HG03159 (cell line): ENCODE results near the gene SLFN11.
A peak's percentile ranks its signal among the peaks of the same experiment; 100 is the strongest.
"Not testable (repeated sequence)": the region's sequence is repeated elsewhere in the genome, so short reads cannot be mapped to it uniquely, and the experiment has no call there.

Experiments
- ATAC-seq: cut with Tn5 transposase; IDR thresholded peaks from one replicate; pipeline ENCODE4 v1.9.1; 2021; ENCODE audit warnings: mild to moderate bottlenecking, moderate library complexity; ENCODE audit not compliant: unreplicated experiment

Gene SLFN11, protein sequence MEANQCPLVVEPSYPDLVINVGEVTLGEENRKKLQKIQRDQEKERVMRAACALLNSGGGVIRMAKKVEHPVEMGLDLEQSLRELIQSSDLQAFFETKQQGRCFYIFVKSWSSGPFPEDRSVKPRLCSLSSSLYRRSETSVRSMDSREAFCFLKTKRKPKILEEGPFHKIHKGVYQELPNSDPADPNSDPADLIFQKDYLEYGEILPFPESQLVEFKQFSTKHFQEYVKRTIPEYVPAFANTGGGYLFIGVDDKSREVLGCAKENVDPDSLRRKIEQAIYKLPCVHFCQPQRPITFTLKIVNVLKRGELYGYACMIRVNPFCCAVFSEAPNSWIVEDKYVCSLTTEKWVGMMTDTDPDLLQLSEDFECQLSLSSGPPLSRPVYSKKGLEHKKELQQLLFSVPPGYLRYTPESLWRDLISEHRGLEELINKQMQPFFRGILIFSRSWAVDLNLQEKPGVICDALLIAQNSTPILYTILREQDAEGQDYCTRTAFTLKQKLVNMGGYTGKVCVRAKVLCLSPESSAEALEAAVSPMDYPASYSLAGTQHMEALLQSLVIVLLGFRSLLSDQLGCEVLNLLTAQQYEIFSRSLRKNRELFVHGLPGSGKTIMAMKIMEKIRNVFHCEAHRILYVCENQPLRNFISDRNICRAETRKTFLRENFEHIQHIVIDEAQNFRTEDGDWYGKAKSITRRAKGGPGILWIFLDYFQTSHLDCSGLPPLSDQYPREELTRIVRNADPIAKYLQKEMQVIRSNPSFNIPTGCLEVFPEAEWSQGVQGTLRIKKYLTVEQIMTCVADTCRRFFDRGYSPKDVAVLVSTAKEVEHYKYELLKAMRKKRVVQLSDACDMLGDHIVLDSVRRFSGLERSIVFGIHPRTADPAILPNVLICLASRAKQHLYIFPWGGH

DNA sequence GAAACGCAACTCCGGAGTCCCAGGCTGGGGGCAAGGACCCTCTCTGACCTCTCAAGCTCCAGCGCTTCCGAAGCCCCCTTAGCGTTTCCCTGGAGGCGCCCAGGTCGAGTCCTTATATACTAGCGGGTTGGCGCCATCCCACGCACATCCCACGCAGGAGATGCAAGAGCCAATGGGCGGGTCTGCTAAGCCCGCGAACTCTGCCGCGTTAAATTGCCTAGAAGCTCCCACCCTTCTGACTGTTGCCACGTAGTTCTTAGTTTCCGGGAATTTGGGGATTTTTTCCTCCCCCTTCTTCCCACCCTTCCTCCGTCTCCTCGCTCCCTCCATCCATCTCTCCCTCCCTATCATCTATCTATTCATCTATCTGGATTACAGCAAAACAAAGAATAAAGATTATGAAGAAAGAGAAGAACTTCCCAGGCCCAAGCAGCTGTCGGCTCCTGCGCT, at the start of gene SLFN11:
Gene SLFN11 (minus strand): TSS at position 88 of the 450 bp plus-strand sequence. CDS start 9,814 bp downstream, outside the sequence.
- ATAC-seq, result peak; percentile 44

DNA sequence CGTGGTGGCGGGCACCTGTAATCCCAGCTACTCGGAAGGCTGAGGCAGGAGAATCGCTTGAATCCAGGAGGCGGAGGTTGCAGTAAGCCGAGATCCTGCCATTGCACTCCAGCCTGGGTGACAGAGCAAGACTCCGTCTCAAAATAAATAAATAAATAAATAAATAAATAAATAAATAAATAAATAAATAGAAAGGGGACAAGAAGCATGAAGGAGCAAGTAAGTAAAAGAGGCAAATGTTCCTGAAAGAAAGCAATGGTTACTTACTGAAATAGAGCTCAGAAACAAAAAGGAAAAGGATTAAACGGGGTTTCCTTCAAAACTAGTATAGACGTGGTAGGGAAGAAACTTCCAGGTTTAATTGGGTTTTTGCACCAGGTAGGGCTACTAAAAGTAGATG, 47.6 kb upstream of the SLFN11 start:
- ATAC-seq, result not testable (repeated sequence)

DNA sequence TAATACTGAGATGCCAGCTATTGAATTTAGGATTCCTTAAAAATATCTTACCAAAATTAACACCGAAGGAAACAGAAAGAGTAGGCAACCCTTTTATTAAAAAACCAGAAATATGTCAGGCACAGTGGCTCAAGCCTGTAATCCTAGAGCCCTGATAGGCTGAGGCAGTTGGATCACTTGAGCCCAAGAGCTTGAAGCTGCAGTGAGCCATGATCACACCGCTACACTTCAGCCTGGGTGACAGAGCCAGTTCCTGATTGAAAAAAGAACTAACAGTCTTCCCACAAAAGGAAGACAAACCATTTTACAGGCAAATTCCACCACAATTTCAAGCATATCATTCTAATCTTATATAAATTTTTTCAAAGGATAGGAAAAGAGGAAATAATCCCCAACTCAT, 43.2 kb upstream of the SLFN11 start:
- no peak for ATAC-seq

DNA sequence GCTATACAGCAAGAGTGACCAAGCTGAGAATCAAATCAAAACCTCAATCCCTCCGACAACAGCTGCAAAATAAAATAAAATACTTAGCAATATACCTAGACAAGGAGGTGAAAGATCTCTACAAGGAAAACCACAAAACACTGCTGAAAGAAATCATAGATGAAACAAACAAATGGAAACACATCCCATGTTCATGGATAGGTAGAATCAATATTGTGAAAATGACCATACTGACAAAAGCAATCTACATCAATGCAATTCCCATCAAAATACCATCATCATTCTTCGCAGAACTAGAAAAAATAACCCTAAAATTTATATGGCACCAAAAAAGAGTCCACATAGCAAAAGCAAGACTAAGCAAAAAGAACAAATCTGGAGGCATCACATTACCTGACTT, 41.3 kb upstream of the SLFN11 start:
- ATAC-seq, result not testable (repeated sequence)

DNA sequence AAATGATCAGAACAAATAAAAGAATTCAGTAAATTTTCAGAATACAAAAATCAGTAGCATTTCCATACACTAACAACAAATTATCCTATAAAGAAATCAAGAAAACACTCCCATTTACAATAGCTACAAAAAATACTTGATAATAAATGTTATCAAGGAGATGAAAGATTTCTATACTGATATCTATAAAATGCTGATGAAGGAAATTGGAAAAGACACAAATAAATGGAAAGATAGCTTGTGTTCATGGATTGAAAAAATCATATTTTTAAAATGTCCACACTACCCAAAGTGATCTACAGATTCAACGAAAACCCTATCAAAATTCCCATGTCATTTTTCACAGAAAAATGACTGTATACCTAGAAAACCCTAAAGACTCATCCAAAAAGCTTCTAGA, 40.8 kb upstream of the SLFN11 start:
- no peak for ATAC-seq

DNA sequence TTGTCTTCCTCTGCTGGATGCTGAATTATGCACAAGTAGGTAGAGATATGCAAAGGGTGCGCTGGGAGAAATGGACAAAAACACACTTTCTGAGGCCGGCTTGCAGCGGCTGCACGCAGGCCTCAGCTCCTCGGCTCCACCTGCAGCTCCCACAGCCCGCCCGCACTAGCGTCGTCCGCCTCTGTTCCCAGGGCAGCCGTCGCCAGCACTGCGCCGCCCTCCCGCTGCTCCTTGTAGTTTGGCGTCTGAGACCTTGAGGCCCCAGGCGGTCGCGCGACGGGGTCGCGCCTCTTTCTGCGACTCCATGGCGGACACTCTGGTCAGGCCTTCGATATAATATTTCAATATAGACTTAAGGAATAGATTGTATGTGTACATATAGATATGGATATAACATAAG, 34.1 kb upstream of the SLFN11 start:
- no peak for ATAC-seq

DNA sequence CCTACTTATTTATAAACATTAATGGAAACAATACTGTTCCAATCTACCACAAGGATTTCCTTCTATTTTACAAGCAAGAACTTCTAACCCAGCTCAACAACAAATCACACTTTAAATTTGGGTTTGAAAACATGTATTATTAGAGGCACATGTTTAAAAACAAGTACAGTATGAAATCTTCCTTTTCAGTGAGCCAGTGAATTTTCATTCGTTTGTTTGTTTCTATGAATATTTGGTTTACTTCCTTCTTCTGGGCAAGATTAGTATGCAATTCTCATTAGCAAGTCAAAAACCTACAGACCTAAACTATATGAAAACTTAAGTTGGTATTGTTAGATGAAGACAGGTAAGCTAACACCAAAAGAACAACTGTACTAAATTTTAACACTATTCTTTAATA, 33.1 kb upstream of the SLFN11 start:
- ATAC-seq, result no peak

DNA sequence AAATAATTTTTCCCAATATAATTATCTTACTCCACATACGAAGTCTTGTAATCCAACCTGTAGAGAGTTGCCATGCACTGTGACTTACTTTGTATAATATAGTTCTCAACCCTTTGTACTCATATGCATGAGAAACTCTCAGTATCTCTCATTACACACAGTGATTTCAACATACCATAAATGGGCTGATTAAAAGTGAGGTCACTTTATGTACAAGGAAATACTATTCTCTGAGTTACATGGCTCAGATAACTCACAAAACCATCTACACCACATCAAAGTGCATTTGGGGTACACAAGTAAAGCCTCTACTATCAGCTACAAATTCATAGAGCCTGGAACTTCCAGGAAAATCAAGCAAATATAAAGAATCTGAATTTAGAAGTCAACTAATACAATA, 30.9 kb upstream of the SLFN11 start:
- no peak for ATAC-seq

DNA sequence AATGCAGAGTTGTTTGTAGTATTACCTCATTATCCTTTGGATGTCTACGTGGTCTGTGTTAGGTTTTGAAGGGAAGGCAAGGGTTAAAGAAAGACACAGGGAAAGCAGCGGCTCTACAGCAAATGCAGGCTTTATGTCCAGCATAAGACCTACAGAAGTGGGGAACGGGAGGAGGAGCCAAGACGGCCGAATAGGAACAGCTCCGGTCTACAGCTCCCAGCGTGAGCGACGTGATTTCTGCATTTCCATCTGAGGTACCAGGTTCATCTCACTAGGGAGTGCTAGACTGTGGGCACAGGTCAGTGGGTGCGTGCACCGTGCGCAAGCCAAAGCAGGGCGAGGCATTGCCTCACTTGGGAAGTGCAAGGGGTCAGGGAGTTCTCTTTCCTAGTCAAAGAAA, 20.4 kb upstream of the SLFN11 start:
- ATAC-seq, result not testable (repeated sequence)

DNA sequence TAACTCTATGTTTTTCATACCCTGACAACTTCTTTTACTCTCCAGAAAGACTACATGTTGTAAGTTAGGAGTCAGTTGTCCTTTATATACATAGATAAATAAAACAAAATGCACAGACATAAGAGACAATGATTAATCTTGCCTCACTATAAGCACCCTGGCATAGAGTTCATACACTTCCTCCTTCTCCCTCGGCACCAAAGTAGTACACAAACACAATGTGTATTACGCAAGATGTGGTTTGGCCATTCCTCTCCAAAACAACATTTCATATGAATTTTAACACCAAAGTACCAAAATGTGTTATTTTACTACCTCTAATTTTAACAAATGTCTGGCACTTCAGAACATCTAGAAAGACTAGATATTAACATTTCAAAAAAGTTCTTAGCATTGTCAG, 17.2 kb upstream of the SLFN11 start:
- no peak for ATAC-seq

DNA sequence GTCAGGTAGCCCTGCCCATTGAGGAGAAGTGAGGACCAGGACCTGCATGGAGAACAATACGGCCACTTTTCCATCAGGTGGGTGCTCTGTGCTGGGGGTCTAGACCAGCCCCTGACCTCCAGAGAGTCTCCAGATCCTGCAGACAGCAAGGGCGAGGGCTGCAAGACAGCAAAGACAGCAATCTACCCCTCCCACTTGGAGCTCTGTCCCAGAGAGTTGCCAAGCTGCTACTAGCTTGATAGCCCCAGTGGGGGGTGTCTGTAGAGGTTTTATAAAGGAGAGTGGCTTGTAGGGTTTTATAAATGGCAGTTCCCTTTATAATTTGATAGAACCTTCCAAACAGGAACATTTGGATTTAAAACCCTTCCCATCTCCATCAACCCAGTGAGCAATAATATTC, 16.7 kb upstream of the SLFN11 start:
- no peak for ATAC-seq

DNA sequence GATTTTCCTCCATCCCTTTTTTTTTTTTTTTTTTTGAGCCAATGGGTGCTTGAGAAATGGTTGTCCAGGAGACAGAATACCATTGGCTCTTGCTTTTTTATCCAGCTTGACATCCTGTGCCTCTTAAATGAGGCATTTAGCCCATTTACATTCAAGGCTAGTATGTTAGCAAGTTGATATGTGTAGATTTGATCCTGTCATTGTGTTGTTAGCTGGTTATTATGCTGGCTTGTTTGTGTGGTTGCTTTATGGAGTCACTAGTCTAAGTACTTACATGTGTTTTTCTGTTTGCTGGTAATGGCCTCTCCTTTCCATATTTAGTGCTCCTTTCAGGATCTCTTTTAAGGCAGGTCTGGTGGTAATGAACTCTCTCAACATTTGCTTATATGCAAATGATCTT, 14.1 kb upstream of the SLFN11 start:
- ATAC-seq, result no peak

DNA sequence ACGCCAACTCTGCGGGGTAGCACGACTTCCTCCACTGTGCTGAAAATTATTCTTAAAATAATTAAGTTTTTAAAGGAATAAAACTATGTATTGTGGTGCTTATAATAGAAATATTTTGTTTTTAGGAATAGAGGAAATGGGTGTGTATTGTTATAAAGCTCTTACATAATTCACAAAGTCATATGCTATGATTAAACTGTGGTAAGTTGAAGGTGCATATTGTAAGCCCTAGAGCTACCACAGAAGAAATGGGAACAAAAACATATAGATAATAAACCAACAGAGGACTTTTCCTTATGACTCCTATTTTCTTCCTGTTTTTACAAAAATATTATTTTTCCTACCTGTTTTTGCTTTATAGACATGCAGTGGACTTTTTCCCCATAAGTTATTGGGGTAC, 4.3 kb upstream of the SLFN11 start:
- no peak for ATAC-seq

DNA sequence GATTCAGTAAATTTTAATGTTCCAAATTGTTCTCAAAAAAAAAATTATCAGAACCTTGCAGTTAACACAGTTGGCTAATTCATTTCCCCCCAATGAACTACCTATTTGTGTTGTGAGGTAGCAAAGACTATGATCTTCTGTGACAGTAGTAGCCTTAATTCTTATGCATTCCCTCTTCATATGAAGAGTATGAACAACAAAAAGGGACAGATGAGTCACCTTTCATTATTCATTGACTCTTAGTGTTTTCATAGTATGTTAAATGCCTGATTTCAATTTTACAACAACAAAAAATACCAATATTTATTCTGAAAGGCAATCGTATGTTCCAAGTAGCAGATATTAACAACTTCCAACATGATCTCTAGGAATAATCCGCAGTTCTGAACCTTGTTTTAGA, 3.6 kb upstream of the SLFN11 start:
- no peak for ATAC-seq

DNA sequence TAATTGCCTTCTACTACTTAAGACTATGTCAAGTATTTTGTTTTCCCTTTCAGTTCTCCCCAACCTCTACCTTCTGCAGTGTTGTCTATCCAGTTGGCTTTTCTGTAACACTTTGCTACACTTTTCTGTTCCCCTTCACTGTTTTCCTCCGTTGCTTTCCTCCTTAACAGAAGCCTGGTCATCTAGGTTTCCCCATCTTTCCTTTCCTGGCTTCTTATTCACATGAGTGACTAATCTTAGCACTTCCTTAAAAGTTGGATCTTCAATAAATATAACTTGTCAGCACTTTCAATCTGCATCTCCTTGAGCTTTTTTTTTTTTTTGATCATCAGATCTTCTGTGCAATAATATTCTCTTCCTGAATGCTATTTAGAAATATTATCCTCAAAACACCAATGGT, 2.8 kb upstream of the SLFN11 start:
- ATAC-seq, result no peak

DNA sequence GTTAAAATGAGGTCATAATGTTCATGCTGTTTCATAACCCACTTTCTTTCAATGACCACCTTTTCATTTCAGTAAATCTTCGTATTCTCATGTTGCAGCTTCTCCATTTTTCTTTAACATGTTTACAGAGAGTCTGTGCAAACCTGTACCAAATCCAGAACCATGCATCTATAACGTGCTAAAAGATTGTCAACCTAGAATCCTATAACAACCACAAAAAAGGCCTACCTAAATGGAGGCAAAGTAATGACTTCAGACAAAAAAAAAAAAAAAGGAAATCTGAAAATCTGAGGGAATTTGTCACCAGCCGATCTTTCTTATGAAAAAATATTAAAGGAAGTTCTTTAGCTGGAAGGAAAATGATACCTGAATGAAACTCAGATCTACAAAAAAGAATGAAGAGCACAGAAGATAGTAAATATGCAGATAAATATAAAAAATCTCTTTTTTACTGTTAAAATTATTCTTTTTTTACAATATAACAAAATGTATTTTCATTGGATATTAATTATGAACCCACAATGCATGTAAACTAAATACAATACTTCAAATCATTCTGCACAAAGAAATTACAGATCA, 1.4 kb upstream of the SLFN11 start:
- ATAC-seq, result no peak

DNA sequence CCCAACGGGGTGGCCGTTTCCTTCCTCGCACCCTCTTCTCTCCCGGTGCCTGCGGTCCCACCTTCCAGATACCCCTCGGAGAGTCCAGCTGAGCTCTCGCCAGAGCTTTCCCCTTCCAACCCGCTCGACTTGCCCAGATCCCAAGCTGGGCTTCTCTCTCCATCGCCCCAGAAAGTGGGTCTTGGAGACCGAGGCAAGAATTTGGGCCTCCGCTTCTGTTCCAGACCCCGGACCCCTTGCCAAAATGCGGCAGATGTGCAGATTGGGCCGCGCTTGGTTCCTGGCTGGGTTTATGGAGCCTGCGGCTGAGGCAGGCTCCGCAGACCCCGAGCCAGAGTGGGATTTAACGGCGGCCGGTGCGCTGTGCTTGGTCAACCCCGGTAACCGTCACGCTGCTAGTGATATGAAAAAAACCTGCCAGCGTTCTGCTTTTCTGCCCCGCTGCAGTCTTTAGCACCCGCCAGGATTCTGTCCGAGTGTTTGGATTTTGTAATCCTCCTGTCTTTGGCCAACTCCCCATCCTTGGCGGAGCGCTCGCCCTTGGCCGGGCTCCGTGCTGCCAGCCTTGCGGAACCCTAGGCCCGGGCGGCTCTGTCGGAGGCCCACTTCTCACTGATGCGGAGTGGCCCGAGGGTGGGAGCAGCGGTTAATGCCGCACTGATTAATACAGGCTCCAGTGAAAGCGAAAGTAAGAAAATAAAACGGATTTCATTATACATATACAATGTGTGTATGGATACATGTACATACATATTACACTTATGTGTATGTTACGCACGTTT, 754 bp upstream of the SLFN11 start:
- peak; percentile 30 for ATAC-seq

DNA sequence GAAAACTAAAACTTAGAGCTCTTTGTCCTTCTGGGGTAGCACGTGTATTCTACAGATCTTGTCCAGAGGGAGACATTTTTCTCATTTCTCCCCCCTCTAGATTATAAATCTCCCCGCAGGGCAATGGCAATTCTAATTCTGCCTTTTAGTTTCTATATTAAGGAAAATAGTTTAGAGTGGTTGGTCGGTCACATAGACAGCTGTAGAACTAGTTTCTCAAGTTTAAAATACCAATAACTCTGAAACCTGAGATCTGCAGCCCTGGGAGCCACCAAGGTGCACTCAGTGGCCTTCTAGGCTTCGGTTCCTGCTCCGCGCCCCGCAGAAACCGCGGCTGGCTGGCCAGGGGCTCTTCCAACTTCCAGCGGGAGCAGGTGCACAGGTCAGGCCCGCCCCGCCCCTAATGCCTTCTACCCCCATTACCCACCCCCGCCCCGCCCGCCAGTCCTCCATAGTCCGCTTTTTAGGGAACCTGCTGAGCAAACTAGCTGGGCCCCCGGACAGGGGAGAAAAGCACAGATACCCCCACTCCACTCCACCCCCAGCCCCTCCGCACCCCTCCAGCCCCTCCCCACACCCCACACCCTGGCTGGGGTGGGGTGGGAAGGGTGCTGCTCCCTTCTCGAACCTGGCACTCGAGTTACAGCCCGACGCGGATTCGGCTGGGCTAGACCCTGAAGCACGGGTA, 431 bp downstream of the SLFN11 start:
- ATAC-seq, result peak; percentile 26

DNA sequence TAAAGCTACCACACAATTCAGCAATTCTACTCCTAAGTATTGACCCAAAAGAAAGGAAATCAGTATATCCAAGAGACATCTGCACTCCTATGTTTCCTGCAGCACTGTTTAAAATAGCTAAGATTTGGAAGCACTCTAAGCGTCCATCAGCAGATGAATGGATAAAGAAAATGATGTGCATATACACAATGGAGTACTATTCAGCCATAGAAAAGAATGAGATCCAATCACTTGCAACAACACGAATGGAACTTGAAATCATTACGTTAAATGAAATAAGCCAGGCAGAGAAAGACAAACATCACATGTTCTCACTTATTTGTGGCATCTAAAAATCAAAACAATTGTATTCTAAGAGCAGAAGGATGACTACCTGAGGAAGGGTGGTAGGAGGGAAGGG, 1.5 kb downstream of the SLFN11 start:
- no peak for ATAC-seq
